Inflammatory macrophage (primary cell): Measurements from ENCODE around the gene LRRC15.

ENCODE experiments used
- DNase-seq, 2 donors: peaks; one replicate each; pipeline ENCODE4 v3.0.0-alpha.2; 2020 to 2022

The LRRC15 gene

GRCh38 chr3:194315088-194315964 lies 54.2 kb downstream of the LRRC15 start:
- DNase-seq = peak; percentile 73 to 77

- DNase-seq = no peak
Measured at GRCh38 chr3:194314388-194315068, 55.0 kb downstream of the LRRC15 start.

- DNase-seq = no peak
Measured at GRCh38 chr3:194313560-194314387, 55.8 kb downstream of the LRRC15 start.

- no peak for DNase-seq
Measured at GRCh38 chr3:194312743-194313281, 56.7 kb downstream of the LRRC15 start.

- DNase-seq = no peak
Measured at GRCh38 chr3:194312186-194312742, 57.3 kb downstream of the LRRC15 start.

- no peak for DNase-seq
Measured at GRCh38 chr3:194311000-194311399, 58.5 kb downstream of the LRRC15 start.

GRCh38 chr3:194310060-194310835 lies 59.3 kb downstream of the LRRC15 start:
- no peak for DNase-seq

GRCh38 chr3:194308601-194309449 lies 60.7 kb downstream of the LRRC15 start:
- no peak for DNase-seq

- DNase-seq = no peak
Measured at GRCh38 chr3:194307849-194308248, 61.7 kb downstream of the LRRC15 start.

- DNase-seq = no peak
Measured at GRCh38 chr3:194306771-194307640, 62.5 kb downstream of the LRRC15 start.

GRCh38 chr3:194306109-194306686 lies 63.3 kb downstream of the LRRC15 start:
- no peak for DNase-seq

- no peak for DNase-seq
Measured at GRCh38 chr3:194305356-194306108, 64.0 kb downstream of the LRRC15 start.
